Measurements from ENCODE around the gene C19orf67.

DNA sequence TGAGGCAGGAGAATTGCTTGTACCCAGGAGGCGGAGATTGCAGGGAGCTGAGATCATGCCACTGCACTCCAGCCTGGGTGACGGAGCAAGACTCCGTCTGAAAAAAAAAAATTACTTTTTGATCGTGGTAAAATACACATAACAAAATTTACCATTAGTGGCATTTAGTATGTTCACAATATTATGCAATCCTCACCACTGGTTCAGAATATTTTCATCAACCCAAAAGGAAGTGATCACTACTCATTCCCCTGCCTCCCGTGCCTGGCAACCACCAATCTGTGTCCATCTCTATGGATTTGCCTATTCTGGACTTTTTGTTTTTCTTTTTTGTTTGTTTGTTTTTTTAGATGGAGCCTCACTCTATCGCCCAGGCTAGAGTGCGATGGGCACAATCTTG is 22.5 kb downstream of the C19orf67 start:
- TF ChIP-seq CTCF (IDR thresholded peaks at IDR 0.05) = no peak
- TF ChIP-seq POLR2A (IDR thresholded peaks at IDR 0.05) = no peak
- TF ChIP-seq EP300 (IDR thresholded peaks at IDR 0.05) = no peak
- TF ChIP-seq POLR2AphosphoS5 (IDR thresholded peaks at IDR 0.05) = no peak
